Hippocampal formation (tissue), 2 donors: ENCODE results near the gene REEP2.
"Not testable (repeated sequence)": the region's sequence is repeated elsewhere in the genome, so short reads cannot be mapped to it uniquely, and the experiment has no call there.

Experiments used
- DNase-seq, 2 donors: peaks; one replicate each; lab custom pipeline; 2025; lab: John Stamatoyannopoulos, UW

REEP2 gene

GRCh38 chr5:138466125-138466899 lies 27.5 kb downstream of the REEP2 start:
- no peak for DNase-seq

DNA sequence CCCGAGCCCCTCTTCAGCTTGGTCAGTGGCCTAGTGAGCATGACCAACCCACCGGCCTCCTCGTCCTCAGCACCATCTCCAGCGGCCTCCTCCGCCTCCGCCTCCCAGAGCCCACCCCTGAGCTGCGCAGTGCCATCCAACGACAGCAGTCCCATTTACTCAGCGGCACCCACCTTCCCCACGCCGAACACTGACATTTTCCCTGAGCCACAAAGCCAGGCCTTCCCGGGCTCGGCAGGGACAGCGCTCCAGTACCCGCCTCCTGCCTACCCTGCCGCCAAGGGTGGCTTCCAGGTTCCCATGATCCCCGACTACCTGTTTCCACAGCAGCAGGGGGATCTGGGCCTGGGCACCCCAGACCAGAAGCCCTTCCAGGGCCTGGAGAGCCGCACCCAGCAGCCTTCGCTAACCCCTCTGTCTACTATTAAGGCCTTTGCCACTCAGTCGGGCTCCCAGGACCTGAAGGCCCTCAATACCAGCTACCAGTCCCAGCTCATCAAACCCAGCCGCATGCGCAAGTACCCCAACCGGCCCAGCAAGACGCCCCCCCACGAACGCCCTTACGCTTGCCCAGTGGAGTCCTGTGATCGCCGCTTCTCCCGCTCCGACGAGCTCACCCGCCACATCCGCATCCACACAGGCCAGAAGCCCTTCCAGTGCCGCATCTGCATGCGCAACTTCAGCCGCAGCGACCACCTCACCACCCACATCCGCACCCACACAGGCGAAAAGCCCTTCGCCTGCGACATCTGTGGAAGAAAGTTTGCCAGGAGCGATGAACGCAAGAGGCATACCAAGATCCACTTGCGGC lies 28.2 kb downstream of the REEP2 start:
- DNase-seq: no peak

GRCh38 chr5:138467711-138468132 lies 28.9 kb downstream of the REEP2 start:
- DNase-seq: no peak

DNA sequence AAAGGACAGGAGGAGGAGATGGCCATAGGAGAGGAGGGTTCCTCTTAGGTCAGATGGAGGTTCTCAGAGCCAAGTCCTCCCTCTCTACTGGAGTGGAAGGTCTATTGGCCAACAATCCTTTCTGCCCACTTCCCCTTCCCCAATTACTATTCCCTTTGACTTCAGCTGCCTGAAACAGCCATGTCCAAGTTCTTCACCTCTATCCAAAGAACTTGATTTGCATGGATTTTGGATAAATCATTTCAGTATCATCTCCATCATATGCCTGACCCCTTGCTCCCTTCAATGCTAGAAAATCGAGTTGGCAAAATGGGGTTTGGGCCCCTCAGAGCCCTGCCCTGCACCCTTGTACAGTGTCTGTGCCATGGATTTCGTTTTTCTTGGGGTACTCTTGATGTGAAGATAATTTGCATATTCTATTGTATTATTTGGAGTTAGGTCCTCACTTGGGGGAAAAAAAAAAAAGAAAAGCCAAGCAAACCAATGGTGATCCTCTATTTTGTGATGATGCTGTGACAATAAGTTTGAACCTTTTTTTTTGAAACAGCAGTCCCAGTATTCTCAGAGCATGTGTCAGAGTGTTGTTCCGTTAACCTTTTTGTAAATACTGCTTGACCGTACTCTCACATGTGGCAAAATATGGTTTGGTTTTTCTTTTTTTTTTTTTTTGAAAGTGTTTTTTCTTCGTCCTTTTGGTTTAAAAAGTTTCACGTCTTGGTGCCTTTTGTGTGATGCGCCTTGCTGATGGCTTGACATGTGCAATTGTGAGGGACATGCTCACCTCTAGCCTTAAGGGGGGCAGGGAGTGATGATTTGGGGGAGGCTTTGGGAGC lies 29.5 kb downstream of the REEP2 start:
- no peak for DNase-seq

DNA sequence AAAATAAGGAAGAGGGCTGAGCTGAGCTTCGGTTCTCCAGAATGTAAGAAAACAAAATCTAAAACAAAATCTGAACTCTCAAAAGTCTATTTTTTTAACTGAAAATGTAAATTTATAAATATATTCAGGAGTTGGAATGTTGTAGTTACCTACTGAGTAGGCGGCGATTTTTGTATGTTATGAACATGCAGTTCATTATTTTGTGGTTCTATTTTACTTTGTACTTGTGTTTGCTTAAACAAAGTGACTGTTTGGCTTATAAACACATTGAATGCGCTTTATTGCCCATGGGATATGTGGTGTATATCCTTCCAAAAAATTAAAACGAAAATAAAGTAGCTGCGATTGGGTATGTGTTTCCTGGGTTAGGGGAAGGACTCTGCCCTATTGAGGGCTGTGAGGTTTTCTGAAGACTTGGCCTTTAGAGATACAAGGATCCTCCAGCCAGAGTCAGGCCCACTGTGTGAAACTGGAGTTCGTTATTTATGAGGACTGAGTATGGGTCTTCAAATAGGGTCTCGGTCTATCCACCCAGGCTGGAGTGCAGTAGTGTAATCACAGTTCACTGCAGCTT lies 30.2 kb downstream of the REEP2 start:
- no peak for DNase-seq

DNA sequence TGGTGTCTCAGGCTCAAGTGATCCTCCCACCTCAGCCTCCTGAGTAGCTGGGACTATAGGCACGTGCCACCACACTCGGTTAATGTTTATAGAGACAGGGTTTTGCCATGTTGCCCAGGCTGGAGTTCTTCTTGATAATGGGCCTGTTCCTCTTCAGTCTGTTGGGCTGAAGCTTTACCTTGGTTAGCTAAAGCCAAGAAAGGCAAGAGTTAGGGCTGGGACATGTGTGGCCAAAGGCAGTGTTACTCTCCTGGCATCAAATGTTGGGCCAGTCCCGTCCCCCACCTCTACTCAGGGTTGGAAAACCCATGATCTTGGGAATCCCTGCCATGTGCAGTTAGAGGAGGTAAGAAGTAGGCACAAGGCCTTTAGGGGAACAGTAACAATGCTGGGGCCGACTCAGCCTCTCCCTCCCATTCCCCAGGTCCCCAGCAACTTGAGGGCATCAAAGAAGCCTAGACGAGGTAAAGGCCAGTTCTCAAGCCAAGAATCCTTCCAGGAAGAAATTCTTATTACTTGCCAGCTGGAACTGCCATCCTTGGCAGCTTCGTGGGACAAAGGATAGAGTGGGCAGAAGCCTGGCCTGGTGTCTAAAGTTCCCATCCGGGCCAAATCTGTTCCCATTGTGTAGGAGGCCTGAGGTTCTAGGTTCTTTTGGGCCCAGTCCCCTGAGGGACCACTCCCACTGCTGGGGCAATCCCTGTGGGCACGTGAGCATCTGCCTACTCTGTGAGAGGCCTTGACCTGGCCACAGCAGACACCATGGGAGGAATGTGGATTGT lies 30.9 kb downstream of the REEP2 start:
- no peak for DNase-seq

- DNase-seq: no peak
These were observed 31.6 kb downstream of the REEP2 start for GRCh38 chr5:138470322-138471051.

DNA sequence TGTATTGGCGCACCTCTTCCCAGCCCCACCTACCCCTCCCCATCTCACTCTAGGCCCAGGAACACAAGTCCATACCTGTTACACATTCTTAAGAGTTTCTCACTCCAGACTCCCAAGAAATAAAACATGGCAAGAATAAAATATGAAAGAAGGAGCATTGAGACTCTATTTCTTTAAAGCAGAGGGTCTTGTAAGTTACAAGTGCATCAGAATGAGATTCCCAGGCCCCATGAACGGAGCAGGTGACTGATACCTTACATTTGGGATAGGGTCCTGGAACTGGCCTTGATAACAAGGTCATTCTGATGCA lies 32.1 kb downstream of the REEP2 start:
- no peak for DNase-seq

DNA sequence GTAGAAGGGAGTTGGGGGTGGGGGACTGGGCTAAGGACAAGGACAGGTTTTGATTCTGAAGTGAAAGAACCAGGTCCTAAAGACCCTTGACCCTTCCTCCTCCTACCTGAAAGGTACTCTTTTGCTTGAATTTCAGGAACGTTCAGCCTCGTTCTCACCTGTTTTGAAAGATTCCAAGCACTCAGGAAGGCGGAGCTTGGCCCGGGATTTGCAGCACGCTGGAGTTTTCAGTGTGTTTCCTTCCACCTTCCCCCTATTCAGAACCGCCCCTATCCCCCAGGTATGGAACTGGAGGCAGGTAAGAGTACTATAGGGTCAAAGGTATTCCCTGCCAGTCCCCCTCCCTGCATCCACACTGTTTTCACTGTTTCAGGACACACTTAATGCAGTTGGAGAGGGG lies 33.5 kb downstream of the REEP2 start:
- DNase-seq: no peak

- not testable (repeated sequence) for DNase-seq
These were observed 34.3 kb downstream of the REEP2 start for GRCh38 chr5:138473151-138473550.

- no peak for DNase-seq
These were observed 38.1 kb downstream of the REEP2 start for GRCh38 chr5:138476918-138477317.

DNA sequence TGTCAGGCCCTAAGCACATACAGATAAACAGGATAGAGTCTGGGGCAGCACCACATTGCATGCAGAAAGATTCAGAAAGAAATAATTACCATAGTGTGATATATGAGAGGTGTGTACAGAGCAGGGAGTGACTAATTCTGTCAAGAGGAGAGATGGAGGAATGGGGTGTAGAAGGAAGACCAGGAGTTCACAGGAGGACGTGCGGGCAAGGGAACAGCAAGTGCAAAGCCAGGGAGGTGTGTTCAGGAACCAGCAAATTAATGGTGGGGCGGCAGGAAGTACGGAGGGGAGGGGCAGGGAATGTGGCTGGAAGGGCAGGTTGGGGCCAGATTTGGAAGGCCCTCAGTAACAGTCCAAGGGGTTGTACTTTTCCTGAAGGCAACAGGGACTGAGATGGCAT lies 43.8 kb downstream of the REEP2 start:
- DNase-seq: no peak

DNA sequence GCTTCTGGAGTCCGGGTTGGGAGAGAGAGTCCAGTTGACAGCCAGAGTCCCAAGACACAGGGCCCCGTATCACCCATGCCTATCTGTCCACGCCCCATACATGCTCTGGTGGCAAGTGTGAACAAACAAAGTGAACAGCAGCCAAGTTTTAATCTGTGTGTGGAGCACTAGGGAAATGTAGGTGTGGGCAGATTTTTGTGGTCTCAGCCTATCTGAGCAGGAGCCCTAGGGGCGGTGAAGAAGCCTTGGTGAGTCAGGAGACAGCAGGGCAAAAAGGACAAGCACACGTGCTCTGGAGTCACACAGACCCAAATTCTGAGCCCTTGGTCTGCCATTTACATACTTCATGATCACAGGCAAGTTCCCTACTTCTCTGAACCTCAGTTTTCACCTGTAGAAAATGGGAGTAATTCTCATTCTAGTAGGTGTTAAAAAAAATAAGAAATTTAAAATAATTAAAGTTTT lies 49.7 kb downstream of the REEP2 start:
- DNase-seq: no peak

DNA sequence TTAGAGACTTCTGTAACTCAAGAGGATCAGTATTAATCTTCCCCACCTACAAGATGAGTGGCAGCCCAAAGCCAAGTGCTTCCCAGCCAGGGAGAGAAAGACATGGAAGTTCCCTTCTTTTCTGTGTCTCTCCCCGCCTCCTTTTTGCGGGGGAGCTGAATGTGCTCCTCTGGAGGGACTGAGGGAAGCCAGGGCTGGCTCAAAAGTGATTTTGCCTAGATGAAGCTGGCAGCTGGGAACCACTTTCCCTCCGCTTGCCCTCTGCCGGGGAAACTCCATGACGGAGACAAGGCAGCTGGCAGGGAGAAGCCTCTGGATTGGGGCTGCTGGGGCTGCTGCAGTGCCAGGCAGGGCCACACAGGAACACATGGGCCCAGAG lies 50.8 kb downstream of the REEP2 start:
- DNase-seq: peak; percentile 19 to 38

- no peak for DNase-seq
These were observed 51.9 kb downstream of the REEP2 start for GRCh38 chr5:138490648-138491283.

DNA sequence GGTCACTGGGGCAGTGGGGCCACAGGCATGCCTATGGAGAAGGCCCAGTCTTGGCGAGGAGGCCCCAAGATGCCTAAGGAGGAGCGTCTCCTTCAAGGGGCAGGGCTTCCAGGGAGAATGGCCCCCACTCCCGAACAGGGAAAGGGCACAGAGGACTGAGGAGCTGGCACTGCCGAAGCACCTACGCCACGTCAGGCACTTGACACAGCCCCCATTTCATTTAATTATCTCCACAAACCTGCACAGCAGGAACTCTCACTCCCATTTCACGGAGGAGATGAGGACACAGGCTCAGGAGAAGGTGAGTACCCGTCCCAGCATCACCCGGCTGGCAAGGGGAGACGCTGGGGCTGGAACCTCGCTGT lies 52.4 kb downstream of the REEP2 start:
- DNase-seq: no peak

DNA sequence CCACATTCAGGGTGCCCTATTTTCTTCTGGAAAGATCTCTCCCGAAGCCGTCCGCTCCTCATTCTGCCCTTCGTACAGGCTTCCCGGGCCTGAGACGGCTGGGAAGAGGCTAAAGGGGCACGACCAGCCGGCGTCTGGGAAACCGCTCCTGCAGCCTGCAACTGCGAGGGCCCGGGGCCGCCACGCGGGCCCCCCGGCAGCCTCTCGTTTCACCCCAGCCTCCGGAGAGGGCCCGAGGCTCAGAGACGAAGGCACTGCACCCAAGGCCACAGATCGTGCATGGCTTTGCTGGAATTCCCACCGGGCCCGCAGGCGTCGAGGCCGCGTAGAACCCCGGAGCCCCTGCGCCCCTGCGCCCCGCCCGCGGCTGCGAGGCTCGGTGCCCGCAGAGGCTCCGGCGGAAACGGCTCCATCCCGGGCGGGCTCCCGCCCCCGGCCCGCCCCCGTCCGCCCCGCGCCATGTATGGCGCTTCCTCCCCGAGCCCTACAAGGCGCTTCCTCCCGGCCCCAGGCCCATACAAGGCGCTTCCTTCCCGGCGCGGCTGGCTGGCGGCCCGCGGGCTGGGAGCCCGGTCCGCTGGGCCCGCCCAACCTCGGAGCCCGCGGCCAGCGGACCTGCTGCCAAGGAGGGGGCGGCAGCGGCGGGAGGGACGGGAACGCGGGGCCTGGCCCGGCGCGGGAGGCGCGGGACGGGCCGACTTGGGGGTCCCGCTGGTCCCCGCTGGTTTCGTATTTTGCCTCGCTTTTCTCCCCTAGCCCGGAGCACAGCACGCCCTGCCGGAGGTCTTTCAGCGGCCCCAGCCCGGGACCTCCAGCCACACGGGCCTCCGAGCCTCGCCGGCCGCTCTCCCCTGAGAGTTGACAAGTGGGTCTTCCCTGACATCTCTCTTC lies 53.1 kb downstream of the REEP2 start:
- DNase-seq: peak; percentile 91 to 95

- DNase-seq: no peak
These were observed 53.7 kb downstream of the REEP2 start for GRCh38 chr5:138492560-138493045.

DNA sequence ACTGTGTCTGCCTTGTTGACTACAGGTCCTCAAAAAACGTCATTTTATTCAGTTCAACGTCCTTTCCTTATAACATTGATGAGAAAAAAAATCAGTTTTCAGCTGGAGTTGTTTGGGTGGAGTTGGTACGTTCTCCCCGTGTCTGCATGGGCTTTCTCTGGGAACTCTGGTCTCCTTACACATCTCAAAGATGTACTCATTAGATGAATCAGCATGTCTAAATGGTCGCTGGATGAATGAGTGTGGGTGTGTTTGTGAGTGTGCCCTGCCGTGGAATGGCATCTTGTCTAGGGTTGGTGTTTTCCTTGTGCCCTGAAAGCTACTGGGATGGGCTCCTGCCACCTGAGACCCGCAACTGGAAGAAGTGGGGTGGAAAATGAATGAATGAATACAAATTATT lies 56.5 kb downstream of the REEP2 start:
- DNase-seq: no peak
